DMS114 treated with DMSO at 0.1 percent for 48 hours (cell line): Measurements from ENCODE around the gene NF1.
"Not testable (repeated sequence)": the region's sequence is repeated elsewhere in the genome, so short reads cannot be mapped to it uniquely, and the experiment has no call there.

Source experiments
- DNase-seq: peaks from one replicate; lab custom pipeline; 2025; ENCODE audit not compliant: unreplicated experiment; lab: John Stamatoyannopoulos, UW

Gene NF1

GRCh38 chr17:31176143-31176542 is 81.4 kb downstream of the NF1 start:
- not testable (repeated sequence) for DNase-seq

- DNase-seq, result not testable (repeated sequence)
These were observed 84.2 kb downstream of the NF1 start for GRCh38 chr17:31178951-31179350.

- no peak for DNase-seq
These were observed 100.5 kb downstream of the NF1 start for GRCh38 chr17:31195305-31195704.

GRCh38 chr17:31198026-31198425 is 103.2 kb downstream of the NF1 start:
- no peak for DNase-seq

- not testable (repeated sequence) for DNase-seq
These were observed 103.9 kb downstream of the NF1 start for GRCh38 chr17:31198666-31199065.

- DNase-seq, result no peak
These were observed 105.5 kb downstream of the NF1 start for GRCh38 chr17:31200287-31200686.

GRCh38 chr17:31202968-31203367 is 108.2 kb downstream of the NF1 start:
- DNase-seq, result no peak

GRCh38 chr17:31211352-31212012 is 116.7 kb downstream of the NF1 start:
- DNase-seq, result no peak

- peak; percentile 36 for DNase-seq
These were observed 121.4 kb downstream of the NF1 start for GRCh38 chr17:31216031-31216751.

- DNase-seq, result no peak
These were observed 129.6 kb downstream of the NF1 start for GRCh38 chr17:31224366-31224765.

- DNase-seq, result no peak
These were observed 131.1 kb downstream of the NF1 start for GRCh38 chr17:31225831-31226230.

- no peak for DNase-seq
These were observed 131.6 kb downstream of the NF1 start for GRCh38 chr17:31226373-31226772.

- DNase-seq, result no peak
These were observed 132.2 kb downstream of the NF1 start for GRCh38 chr17:31226950-31227349.

- no peak for DNase-seq
These were observed 137.1 kb downstream of the NF1 start for GRCh38 chr17:31231852-31232251.

GRCh38 chr17:31235110-31235509 is 140.3 kb downstream of the NF1 start:
- DNase-seq, result no peak

GRCh38 chr17:31236137-31236536 is 141.4 kb downstream of the NF1 start:
- no peak for DNase-seq

- DNase-seq, result no peak
These were observed 141.9 kb downstream of the NF1 start for GRCh38 chr17:31236712-31237111.

- no peak for DNase-seq
These were observed 146.3 kb downstream of the NF1 start for GRCh38 chr17:31241116-31241515.

GRCh38 chr17:31248986-31249834 is 154.4 kb downstream of the NF1 start:
- no peak for DNase-seq

GRCh38 chr17:31249835-31250141 is 155.0 kb downstream of the NF1 start:
- no peak for DNase-seq

- DNase-seq, result no peak
These were observed 155.5 kb downstream of the NF1 start for GRCh38 chr17:31250229-31250628.
